ENCODE results near the gene ATP2B3.

The ATP2B3 gene

DNA sequence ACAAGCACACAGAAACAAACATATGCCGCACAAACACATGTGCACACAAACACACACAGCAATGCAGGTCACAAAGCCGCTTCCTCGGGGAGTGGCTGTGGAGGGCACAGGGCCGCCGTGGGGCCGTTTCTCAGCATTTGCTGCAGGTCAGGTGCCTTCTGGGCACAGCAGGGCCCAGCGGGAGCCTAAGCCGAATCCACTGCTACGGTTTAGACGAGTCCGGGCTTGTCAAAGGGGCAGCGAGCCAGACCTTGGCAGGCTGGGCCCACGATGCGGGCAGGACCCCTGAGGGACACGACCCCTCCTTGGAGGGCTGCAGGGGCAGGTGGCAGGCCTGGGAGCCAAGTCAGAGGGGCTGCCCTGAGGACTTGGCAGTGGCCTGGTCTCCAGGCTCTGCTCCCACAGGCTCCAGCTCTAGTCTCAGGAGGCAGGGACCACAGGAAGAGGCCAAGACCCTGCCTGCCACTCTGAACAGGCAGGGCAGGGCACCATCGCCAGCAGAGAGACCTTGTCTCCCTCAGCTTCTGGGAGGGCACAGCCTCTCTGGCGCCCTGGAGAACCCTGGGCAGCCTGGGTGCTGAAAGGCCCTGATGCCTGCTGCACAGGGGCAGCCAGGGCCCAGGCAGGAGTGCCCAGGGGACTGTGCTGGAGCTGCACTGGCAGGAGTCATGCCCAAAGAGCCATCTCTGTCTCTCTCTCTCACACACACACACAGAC, 5.5 kb upstream of the ATP2B3 start:
- DNase-seq: no peak

DNA sequence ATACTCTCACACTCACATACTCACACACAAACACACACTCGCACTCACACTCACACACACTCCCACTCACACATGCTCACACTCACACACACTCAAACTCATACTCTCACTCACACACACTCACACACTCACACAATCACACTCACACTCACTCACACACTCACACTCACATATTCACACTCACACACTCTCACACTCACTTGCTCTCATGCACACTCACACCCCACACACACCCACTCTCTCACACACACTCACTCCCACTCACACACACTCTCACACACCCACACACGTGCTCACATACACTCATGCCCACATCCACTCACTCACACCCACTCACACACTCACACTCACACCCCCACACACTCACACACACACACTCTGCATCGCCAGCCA, 4.9 kb upstream of the ATP2B3 start:
- no peak for DNase-seq

DNA sequence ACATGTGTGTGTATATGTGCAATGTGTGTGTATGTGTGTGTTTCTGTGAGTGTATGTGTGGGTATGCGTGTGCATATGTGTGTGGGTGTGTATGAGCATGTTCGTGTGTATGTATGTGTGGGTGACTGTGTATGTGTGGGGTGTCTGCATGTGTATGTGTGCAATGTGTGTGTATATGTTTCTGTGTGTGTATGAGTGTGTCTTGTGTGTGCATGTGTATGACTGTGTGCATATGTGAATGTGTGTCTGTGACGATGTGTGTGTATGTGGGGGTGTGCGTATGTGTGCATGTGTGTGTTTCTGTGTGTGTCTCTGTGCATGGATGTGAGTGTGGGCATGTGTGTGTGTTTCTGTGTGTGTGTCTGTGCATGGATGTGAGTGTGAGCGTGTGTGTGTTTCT, 4.2 kb upstream of the ATP2B3 start:
- no peak for DNase-seq

DNA sequence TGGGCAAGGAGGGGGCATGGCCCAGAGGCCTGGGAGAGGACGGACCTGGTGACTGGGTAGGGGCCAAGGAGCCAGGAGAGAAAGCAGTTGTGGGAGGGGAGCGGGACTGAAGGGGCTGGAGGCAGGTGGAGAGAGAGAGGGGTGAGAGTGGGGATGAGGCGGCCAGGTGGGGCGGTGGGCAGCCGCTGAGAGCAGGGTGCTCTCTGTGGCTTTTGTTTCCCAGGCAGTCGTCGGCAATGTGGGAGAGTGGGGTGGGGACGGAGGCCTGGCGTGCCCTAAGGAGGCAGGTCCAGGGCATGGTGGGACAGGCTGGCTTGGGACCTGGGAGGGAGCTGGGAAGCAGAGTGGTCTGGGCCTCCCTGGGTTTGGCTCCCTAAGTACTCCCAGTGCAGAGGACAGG, 3.2 kb upstream of the ATP2B3 start:
- DNase-seq: no peak

DNA sequence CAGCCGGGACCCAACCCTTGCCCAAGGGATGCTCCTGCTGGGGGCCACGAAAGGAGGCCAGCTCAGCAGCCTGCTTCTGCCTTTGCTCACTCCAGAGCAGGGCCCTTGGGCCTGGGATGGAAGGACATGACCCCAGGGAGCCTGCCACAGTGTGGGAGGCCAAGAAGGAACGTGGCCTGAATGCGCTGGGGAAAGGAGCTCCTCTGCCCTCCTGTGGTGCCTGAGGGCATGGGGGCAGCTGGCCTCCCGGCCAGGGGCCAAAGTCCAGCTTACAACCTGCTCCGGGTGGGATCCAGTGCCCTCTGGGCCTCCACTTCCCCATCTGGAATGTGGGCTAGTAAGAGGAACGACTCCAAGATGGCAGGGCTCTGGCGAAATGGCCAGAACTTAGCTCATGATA, 2.0 kb upstream of the ATP2B3 start:
- no peak for DNase-seq

DNA sequence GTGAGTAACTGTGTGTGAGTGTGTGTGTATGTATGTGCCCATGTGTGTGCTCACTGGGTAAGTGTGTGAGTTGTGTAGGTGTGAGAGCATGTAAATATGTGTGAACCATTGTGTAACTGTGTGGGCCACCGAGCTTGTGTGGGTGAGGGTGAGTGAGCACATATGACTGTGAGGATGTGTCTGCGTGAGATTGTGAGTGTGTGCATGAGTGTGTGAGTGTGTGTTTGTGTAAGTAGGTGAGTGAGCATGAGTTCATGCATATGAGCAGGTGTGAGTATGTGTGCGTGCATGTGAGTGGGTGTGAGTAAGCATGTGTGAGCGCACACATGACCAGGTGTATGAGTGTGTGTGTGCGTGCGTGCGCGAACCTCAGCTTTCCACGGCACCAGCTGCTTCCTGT, 1.4 kb upstream of the ATP2B3 start:
- DNase-seq: no peak

DNA sequence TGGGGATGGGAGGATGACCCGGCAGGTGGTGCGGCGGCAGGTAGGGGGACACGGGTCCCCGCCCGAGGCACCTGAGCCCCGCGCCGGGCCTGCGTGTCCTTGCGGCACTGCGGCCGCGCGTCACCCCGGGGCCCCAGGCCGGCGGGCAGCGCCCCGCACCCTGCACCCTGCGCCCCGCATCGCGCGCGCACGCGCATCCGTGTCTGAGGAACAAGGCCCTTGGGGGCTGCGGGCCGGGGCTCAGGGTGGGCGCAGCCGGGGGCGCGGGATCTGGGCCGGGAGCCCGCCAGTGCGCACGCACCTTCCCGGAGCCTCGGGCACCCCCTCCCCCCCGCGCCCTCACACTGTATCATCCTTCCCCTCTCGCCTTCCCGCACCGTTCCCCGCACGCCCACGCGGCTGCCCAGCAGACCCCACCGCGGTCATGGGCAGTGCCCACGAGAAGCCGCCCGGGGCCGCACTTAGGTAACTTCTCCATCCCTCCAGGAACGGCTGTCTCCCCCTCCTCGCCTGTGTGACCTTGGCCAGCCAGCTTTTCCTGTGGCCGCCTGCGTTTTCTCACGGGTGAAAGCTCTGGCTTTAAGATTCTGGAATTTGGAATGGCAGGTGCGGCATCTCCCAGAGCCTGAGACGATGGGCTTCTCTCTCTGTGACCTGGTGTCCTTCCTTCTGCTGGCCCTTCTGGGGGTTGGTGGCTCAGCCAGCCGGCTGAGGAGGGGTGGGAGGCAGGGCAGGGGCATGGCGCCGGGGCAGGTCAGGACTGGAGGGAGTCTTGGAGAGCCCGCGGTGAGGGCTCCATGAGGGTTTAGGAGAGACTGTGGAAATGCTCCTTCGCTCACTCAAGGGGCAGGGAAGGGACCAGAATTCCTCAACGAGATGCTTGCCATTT, 748 bp downstream of the ATP2B3 start:
- no peak for DNase-seq

DNA sequence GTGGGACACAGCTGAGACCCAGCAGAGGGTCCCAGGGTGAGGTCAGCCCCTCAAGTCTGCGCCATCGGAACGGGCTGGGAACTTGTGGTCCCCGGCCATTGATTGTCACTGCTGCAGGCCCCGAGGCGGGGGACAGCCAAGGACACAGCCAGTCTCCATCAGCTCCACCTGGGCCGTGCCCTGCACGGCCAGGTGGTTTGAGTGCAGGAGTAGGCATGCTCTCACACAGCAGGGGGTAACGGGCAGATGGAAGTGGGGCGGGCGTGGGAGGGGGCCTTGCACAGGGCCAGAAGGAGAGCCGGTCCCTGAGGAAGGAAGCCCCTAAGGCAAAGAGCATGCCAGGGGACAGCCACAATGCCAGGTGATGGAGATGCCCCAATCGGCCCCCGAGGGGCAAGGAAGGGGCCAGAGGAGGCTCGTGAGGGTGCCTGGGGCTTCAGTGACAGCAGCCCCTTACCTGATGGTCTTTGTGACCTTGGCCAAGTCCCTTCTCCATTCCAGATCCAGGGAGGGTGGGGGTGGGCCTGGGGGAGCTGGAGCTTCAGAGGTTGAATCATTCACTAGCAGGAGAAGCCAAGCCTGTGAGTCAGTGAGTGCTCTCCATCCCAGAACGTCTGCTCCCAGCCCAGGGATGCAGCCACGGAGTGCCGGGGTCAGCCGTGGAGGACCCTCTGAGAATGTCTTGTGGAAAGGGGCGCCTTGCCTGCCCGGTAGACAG, 2.3 kb downstream of the ATP2B3 start:
- no peak for DNase-seq

DNA sequence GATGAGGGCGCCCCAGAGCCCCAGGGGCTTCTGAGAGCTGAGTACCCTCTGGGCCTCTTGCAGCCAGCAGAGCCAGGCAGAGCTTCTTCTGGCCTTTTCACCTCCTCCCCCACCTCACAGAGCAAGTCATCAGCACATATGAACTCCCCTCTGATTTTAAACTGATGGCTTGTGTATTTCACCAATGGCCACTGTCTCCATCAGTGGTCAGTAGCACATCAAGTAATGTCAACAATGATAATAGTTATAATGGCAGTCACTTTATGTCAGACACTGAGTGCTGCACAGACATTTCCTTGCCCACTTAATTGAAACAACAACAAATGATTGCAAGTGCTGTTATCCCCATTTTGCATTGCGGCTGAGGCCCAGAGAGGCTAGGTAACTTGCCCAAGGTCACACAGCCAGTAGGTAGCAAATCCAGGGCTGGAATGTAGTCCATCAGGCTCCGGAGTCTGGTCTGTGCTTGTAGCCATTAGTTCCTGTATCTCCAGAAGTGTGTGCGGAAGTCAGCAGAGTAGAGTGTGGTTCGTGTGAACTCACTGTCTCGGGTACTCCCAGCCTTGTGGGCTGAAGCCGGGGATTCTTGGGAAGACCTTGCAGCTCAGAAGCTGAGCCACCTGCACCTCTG, 3.0 kb downstream of the ATP2B3 start:
- no peak for DNase-seq

DNA sequence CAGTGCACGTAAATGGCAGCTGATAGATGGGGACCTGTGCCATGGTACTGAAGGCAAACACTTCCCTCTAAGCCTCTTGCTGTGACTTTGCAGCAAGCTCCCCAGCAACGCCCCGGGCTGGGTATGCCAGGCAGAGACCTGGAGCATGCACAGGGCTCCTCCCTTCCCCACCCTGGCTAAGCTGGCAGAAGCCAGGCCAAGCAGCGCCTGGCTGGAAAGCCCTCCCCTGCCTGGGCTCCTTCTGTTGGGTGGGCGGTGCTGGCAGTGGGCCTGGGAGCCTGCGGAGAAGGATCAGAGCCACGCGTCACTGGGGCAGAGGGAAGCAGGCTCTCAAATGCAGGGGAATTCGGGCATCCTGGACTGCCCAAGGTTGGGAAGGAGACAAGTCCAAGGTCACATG, 3.6 kb downstream of the ATP2B3 start:
- no peak for DNase-seq

DNA sequence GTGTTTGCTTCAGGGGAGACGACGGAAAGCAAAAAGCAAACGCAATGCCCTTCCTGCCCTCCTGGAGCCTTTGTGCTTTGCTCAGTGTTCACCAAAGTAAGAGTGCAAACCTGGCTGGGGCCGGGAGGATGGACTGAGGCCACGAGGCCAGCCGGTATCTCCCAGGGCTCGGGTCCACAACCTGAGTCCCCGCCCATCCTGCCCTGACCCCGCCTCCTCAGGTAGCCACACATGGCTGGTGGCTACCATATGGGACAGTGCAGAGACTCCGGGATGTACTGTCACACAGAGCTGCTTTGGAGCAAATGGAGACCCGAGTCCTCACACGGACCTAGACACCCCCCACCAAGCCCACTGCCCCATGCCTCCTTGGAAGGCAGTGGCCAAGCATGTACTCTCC, 4.8 kb downstream of the ATP2B3 start:
- DNase-seq: no peak

DNA sequence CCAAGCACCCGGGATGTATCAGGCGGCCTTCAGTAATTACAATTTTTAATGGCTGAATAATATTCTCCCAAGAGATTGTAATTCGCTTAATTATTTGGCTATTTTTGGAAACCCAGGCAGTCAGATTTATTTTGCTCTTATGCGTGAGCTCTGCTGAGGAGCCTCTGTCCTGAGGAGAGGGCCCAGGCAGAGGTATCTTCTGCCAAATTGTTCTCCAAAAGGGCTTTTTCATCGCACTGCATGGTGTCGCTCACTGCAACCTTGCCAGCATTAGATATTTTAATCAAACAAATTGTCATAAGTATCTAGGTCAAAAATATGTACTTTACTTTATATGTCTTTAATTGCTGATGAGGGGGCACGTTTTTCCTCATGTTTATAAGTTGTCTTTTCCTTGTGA, 5.8 kb downstream of the ATP2B3 start:
- no peak for DNase-seq

DNA sequence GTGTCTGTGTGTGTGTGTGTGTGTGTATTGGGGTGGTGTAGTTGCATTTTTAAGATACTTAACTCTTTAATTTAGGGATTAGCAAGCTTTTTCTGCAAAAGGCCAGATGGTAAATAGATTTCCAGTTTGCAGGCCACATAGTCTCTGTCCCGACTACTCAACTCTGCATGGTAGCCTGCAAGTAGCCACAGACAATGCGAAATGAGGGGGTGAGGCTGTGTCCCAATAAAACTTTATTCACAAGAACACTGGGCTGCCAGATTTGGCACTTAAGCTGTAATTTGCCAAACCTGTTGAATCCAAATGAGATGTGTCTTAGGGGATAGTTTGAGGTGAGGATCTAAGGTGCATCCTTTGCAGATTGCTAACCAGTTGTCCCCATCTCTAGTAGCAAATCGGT, 6.8 kb downstream of the ATP2B3 start:
- DNase-seq: no peak

DNA sequence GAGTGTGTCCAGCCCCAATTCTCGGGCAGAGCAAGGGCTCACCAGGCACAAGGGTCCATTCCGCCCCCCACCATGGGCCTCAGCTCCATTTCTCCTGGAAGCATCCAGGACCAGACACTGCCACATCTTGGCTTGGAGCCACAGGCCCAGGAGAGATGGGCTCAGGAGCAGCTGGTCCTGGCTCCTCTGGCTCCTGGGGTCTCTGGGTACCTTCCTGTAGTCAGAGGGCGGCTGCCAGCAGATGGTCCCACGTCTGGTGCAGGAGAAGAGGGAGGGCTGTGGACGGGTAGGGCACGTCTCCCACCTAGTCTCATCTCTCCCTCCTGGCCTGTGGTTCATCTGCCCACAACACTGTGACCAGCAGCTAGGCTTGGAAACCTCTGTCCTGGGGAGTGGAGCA, 8.0 kb downstream of the ATP2B3 start:
- no peak for DNase-seq

DNA sequence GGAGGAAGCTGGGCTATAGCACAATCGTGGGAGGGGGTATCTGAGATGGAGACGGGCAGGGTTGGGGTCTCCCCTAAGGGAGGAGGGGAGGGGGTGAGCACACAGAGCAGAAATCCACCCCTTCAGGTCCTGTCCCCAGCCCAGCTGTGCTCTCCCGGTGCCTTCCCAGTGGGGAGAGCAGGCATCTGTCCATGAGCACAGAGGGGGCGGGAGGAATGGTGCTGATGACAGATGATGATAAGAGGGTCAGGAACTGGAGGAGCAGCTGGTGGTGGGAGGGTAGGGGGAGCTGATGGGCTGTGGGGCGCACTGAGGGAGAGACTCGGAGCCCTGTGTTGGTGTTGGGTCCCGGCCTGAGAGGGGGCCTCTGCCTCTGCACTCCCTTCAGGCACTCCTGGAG, 8.6 kb downstream of the ATP2B3 start:
- DNase-seq: no peak

DNA sequence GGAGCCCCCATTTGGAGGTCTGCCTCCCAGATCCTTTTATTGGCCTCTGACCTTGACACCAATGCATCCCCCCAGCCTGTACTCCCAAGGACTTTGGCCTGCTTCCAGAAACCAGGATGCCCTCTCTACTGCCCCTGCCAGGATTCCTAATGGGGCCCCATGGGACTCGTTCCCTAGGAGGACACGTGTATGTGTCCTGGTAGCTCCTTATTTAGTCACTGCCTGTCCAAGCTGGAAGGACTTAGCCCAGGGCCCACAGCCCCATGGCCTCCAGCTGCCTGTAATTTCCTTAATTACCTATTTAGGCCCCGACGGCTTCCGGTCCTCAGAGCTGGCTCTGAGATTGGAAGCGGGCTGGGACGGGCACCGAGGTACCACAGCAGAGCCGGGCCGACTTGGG, 9.4 kb downstream of the ATP2B3 start:
- DNase-seq: no peak

DNA sequence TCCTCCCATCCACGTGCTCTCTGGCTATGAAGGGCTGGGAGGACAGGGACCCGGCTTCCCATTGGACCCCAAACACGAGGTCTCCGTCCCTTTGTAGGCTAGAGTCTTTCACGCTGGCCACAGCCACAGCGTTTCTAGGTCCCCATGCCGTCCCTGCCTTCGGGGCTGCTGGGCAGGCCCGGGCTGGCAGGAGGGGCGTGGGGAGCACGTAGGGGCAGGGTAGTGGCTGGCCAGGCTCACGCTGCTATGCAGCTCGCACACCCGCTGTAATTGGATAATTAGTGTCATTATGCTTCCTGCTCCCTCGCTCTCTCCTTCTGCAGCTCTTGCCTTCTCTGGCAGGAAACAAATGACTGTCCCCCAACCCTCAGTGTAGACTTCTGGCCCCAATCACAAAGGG, 9.8 kb downstream of the ATP2B3 start:
- DNase-seq: no peak

DNA sequence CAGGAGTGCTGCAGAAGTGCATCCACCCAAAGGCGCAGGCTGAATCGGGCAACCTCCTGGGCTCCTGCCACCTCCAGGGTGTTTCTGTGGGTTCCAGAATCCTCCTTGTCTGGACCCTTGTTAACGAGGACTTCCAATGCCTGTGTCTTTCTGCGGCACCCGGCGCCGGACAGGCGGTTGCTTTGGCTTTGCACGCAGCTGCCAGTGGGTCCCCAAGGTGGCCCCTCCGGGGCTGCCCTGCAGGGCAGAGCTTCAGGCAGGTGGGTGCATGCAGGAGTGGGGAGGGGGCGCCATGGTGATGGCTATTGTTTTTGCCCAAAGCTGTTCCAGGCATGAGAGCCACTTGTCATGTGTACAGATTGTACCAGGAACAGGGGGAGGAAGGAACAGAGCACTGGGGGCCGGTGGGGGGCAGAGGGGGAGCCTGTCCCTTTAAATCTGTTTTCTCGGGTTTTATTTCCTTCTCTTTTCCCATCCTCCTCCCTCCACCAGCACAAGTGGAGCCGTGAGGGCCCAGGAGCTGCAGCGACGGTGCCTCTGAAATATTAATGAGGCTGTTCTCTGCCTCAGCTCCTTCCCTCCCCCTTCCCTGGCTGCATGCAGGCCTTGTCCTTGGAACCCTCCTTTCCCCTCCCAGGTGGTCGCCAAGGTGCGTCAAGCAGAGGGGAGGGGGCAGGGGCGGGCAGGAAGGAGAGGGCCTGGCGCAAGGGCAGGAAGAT, 13.1 kb downstream of the ATP2B3 start:
- no peak for DNase-seq

DNA sequence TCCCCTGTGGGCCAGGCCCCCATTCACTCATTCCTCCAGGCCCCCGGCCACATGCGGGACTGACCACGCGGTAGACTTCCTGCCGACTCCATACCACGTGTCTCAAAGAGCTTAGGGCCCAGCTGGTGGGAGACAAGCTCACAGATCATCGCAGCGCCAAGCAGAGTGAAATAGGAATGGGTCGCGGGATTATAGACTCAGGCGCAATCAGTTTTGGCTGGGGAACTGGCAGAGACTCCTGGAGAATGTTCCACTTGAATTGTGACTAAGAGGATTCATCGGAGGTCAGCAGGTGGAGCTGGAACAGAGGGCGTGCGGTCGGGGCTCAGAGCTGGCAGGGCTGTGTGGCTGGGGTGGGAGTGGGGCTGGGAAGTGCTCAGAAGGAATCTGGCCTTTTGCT, 15.6 kb downstream of the ATP2B3 start:
- no peak for DNase-seq

DNA sequence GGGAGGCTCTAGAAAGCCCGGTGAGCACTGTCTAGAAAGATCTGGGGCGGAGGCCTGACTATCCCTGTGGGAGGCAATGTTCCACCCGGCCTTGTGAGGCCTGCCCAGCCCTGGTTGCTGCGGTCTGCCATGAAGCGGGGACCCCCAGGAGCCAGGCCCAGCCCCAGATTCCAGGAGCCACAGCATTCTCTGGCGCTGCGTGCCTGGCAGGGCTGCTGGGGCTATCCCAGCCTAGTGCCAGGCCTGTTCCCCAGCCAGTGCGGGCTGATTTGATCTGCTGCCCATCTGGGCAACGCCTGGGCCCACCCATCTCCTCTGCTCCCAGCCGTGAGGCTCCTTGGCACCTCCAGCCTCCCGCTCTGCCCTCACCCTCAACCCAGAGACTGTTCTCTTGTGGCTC, 19.6 kb downstream of the ATP2B3 start:
- no peak for DNase-seq

DNA sequence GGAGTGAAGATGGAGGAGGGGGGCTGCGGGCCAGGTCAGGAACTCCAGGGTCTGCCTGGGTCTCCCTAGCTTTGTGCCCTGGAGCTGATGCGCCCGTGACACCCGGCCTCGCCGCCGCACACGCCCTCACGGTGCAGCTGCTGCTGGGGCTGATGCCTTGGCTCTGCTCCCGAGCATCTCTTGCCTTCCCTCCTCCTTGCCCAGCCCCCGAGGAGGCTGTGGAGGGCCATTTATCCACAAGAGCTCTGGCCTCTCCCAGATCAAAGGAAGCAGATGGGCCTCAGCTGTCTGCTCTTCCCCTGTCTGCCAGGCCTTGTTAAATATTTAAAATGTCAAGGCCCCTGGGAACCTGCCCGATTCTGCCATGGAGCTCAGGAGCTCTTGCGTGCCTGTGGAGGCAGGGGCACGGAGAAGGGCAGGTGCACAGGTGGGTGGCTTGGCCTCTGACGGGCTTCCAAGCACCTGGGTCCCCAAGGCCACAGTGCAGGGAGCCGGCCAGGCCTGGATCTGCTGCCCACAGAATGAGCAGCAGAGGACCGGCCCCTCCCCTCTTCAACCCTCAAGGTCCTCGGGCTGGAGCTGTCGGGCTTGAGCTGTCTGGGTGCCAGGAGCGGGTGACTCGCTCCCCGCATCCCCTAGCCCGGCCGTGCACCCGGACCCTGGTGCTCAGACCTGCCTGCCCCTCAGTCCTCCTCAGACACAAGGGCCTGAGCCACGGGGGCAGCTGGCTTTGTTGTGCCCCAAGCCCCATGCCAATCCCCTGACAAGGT, 20.3 kb downstream of the ATP2B3 start:
- DNase-seq: no peak

DNA sequence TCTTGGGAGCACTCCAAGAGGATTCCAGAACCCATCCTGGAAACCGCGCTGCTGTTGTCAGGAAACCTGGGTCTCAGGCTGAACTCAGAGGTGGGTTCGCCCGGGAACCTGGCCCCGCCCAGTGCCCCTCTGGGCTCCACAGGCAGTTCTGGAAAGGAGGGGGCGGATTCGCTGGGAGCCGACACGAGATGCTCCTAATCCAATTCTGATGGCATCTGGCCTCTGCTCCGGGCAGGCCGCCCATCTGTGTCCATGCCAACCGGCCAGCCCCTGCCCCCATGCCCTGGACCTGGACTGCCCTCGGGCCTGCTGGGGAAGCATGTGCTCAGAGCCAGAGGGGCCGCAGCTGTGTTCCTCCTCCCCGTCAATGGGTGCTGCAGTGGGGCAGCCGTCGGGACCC, 21.0 kb downstream of the ATP2B3 start:
- DNase-seq: no peak
